Endothelial cell of umbilical vein (primary cell): ENCODE measurements around the gene PARM1. TPM values are rescaled to one million over a fixed set of nuclear protein-coding genes. Genes with fewer than 3 reads are reported as not detected.

Experiments used
- BruUV-seq: library from RNA; stranded (reverse); fragments of 400-500 nt; replicated peaks from 2 replicates; lab custom pipeline; 2021; lab: Mats Ljungman, UMichigan
- CTCF ChIA-PET: fragments of 300-600, 350-600 bp; sonication (Branson Sonifier 250); formaldehyde crosslinking; loops from one replicate; lab custom pipeline; 2021; ENCODE audit warnings: antibody characterized with exemption, inconsistent platforms; lab: Charles Lee
- POLR2A ChIA-PET: fragments of 300-600, 350-600 bp; sonication (Branson Sonifier 250); formaldehyde crosslinking; loops from one replicate; lab custom pipeline; 2021; ENCODE audit warnings: antibody characterized with exemption, inconsistent platforms; lab: Charles Lee
- DNase-seq: peaks from one replicate; pipeline ENCODE4 v3.0.0-alpha.2; 2011; ENCODE audit warnings: low read depth, low spot score
- FAIRE-seq: peaks from 2 replicates; lab custom pipeline; 2011; peaks lifted over from hg19 to GRCh38; lab: Jason Lieb, UNC
- H2AFZ ChIP-seq: 2 replicates; pipeline ENCODE4 v1.6.0; 2012; ENCODE audit warnings: low read depth, low read length, control low read depth, inconsistent platforms
- H3K27ac ChIP-seq: 2 replicates; pipeline ENCODE4 v1.5.1; 2011; ENCODE audit warnings: low read depth, mild to moderate bottlenecking, control low read depth, low read length, moderate library complexity; ENCODE audit not compliant: insufficient read depth
- H3K27me3 ChIP-seq, 2 experiments: 2 replicates each; pipeline versions ENCODE4 v1.6.0 to v1.6.1; 2011; ENCODE audit warnings: low read length in 2 of 2, mixed read lengths in 1 of 2; ENCODE audit not compliant: control insufficient read depth in 2 of 2, insufficient read depth in 2 of 2
- H3K36me3 ChIP-seq, 2 experiments: 2 replicates in 1 of 2; 3 replicates in 1 of 2; pipeline ENCODE4 v1.5.1; 2011; ENCODE audit warnings: low read length in 2 of 2, mild to moderate bottlenecking in 1 of 2, moderate library complexity in 1 of 2; ENCODE audit not compliant: control insufficient read depth in 2 of 2, insufficient read depth in 2 of 2; ENCODE audit errors: extremely low read depth in 1 of 2
- H3K4me1 ChIP-seq: 3 replicates; pipeline ENCODE4 v1.5.1; 2011; ENCODE audit warnings: mild to moderate bottlenecking, low read length; ENCODE audit not compliant: control insufficient read depth, insufficient read depth; ENCODE audit errors: extremely low read depth
- H3K4me2 ChIP-seq: 2 replicates; pipeline ENCODE4 v1.6.1; 2011; ENCODE audit warnings: low read length, control low read depth, mixed read lengths; ENCODE audit not compliant: insufficient read depth
- H3K4me3 ChIP-seq, 3 experiments: fragments of 200-600 bp in 1 of 3; sonication (generic), shearing (Covaris generic) in 1 of 3; replicated peaks in 1 of 3; 2 replicates each; pipeline ENCODE4 v1.5.1; 2011 to 2016; ENCODE audit warnings: control low read depth in 3 of 3, low read length in 3 of 3, mild to moderate bottlenecking in 2 of 3, inconsistent platforms in 1 of 3, low read depth in 1 of 3, moderate library complexity in 1 of 3; ENCODE audit not compliant: insufficient read depth in 1 of 3
- H3K79me2 ChIP-seq: 2 replicates; pipeline ENCODE4 v1.6.0; 2012; ENCODE audit warnings: low read length, inconsistent platforms; ENCODE audit not compliant: control insufficient read depth, insufficient read depth
- H3K9ac ChIP-seq: replicated peaks from 2 replicates; pipeline ENCODE3; 2011; ENCODE audit warnings: low read length, control low read depth; ENCODE audit not compliant: insufficient read depth; ENCODE audit errors: extremely low read depth
- H3K9me1 ChIP-seq: replicated peaks from 3 replicates; pipeline ENCODE4 v1.6.0; 2011; ENCODE audit warnings: mild to moderate bottlenecking, low read length; ENCODE audit not compliant: control insufficient read depth, insufficient read depth; ENCODE audit errors: extremely low read depth
- H3K9me3 ChIP-seq: replicated peaks from 2 replicates; pipeline ENCODE4 v1.5.1; 2012; ENCODE audit warnings: low read length, inconsistent platforms; ENCODE audit not compliant: control insufficient read depth, insufficient read depth
- H4K20me1 ChIP-seq: replicated peaks from 2 replicates; pipeline ENCODE3; 2011; ENCODE audit warnings: mild to moderate bottlenecking, low read length; ENCODE audit not compliant: control insufficient read depth, insufficient read depth; ENCODE audit errors: extremely low read depth
- EZH2 ChIP-seq: IDR thresholded peaks from 2 replicates; pipeline ENCODE4 v1.6.1; 2012; ENCODE audit warnings: borderline replicate concordance, low read depth, mild to moderate bottlenecking, moderate library complexity, low read length, inconsistent platforms; ENCODE audit not compliant: severe bottlenecking
- FOS ChIP-seq: IDR thresholded peaks from 2 replicates; pipeline ENCODE4 v1.6.1; 2011; ENCODE audit warnings: mild to moderate bottlenecking, low read length, moderate library complexity, borderline replicate concordance; ENCODE audit not compliant: insufficient read depth
- GATA2 ChIP-seq: IDR thresholded peaks from 2 replicates; pipeline ENCODE4 v1.7.0; 2011; ENCODE audit warnings: low read depth, mild to moderate bottlenecking, moderate library complexity, mixed read lengths, low read length; ENCODE audit not compliant: insufficient read length, insufficient read depth
- JUN ChIP-seq: IDR thresholded peaks from 2 replicates; pipeline ENCODE4 v1.6.1; 2011; ENCODE audit warnings: borderline replicate concordance, low read depth; ENCODE audit not compliant: insufficient read length, insufficient read depth
- MYC ChIP-seq: IDR thresholded peaks from one replicate; pipeline ENCODE4 v1.6.1; 2011; ENCODE audit warnings: mild to moderate bottlenecking, low read depth, low read length
- POLR2A ChIP-seq: IDR thresholded peaks from 2 replicates; pipeline ENCODE4 v1.6.1; 2012; ENCODE audit warnings: low read depth, mild to moderate bottlenecking, control low read depth, low read length
- POLR2AphosphoS5 ChIP-seq: IDR thresholded peaks from 2 replicates; pipeline ENCODE4 v1.6.1; 2012; ENCODE audit warnings: low read depth, mild to moderate bottlenecking, control low read depth, low read length, moderate library complexity; ENCODE audit not compliant: insufficient read depth
- dilution Hi-C: fragments of 300-500 bp; cut with MboI; formaldehyde crosslinking; loops from one replicate; pipeline ENCODE4 v1.15.0; 2019; ENCODE audit warnings: low sequenced_read_pairs; ENCODE audit not compliant: extremely low pct_ligation_motif_present
- intact Hi-C: fragments of 100-400 bp; cut with micrococcal nuclease; formaldehyde crosslinking; loops from one replicate; pipeline ENCODE4 v1.10.0; 2022
- polyA plus RNA-seq, 4 experiments: library from polyadenylated mRNA; depleted of rRNA in 3 of 4; stranded (reverse) in 3 of 4; unstranded in 1 of 4; fragments of >200 nt; gene quantifications; 2 replicates each; pipeline versions ENCODE4 v1.2.1 to v1.2.3, GENCODE V29; 2011 to 2012; ENCODE audit warnings: missing spikeins in 1 of 4
- total RNA-seq: library from RNA; stranded (reverse); gene quantifications from 2 replicates; pipeline ENCODE4 v1.2.3, GENCODE V29; 2021
- TF ChIP-seq, protein P1 (sequence below), 2 donors: IDR thresholded peaks; 1 replicate in 1 of 2; 2 replicates in 1 of 2; pipeline ENCODE4 v1.5.1; 2011; ENCODE audit warnings: low read length in 2 of 2, mild to moderate bottlenecking in 2 of 2, moderate library complexity in 2 of 2, control low read depth in 1 of 2, inconsistent platforms in 1 of 2, low read depth in 1 of 2; ENCODE audit not compliant: insufficient read depth in 1 of 2; ENCODE audit errors: extremely low read depth in 1 of 2
- TF ChIP-seq, protein P2 (sequence below): IDR thresholded peaks from 2 replicates; pipeline ENCODE4 v1.6.1; 2011; ENCODE audit not compliant: insufficient read depth, insufficient read length

Gene PARM1
- total and polyA plus RNA-seq, 2 donors (not counting 3 experiments of a cell fraction or from before 2014, with no cell fraction given) = 0.01 TPM; not detected in 1

DNA sequence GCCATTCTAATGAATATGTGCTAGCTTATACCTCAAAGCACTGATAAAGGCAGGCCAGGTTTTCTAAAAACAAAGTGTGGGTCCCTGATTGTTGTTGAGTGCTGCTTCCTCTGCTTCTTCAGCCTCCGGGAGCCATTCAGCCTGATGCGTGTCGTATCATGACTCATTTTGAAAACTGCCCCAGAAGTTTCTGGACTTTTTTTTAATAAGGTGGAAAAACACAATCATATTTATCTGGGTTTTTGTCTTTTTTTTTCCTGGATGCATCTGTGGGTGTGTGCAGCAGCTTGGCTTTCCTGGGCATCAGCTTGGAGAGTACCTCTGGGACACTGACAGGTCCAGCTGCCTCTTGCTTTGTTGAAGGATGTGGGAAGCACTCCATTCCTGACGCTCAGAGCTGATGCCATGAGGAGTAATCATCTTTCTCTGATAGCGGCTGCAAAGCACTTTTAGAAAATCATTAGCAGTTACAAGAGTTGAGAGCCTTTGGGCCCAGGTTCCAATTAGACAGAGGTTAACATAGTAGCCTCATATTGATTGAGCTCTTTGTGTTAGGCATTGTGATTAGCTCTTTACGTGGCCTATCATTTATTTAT lies 66.9 kb downstream of the PARM1 start:
- ChIA-PET CTCF (no interaction called here), POLR2A (no interaction called here)
- Histone ChIP-seq H3K4me2 (no peak overlapping the region), H4K20me1 (no peaks in the 10 kb centered on the region), H3K9me1 (no peaks in the 10 kb centered on the region), H3K9ac (no peak overlapping the region), H3K9me3 (no peaks in the 10 kb centered on the region), H3K27ac (no peak overlapping the region), H3K4me3 (no peak overlapping the region), H3K36me3 (no peaks in the 10 kb centered on the region), H2AFZ (no peak overlapping the region), H3K4me1 (no peaks in the 10 kb centered on the region), H3K79me2 (no peaks in the 10 kb centered on the region), H3K27me3 (no peaks in the 10 kb centered on the region)
- FAIRE-seq (no peak), DNase-seq (no peak)
- TF ChIP-seq FOS (no peak), MYC (no peak), EZH2 (no peak), POLR2AphosphoS5 (no peak), GATA2 (no peak), JUN (no peak), POLR2A (no peak)
- TF ChIP-seq, protein P1, sequence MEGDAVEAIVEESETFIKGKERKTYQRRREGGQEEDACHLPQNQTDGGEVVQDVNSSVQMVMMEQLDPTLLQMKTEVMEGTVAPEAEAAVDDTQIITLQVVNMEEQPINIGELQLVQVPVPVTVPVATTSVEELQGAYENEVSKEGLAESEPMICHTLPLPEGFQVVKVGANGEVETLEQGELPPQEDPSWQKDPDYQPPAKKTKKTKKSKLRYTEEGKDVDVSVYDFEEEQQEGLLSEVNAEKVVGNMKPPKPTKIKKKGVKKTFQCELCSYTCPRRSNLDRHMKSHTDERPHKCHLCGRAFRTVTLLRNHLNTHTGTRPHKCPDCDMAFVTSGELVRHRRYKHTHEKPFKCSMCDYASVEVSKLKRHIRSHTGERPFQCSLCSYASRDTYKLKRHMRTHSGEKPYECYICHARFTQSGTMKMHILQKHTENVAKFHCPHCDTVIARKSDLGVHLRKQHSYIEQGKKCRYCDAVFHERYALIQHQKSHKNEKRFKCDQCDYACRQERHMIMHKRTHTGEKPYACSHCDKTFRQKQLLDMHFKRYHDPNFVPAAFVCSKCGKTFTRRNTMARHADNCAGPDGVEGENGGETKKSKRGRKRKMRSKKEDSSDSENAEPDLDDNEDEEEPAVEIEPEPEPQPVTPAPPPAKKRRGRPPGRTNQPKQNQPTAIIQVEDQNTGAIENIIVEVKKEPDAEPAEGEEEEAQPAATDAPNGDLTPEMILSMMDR (IDR thresholded peaks at IDR 0.05; ENCODE audit: extremely low read depth in 1 of 2, insufficient read depth in 1 of 2, low read depth in 1 of 2, low read length in 2 of 2) = no peak
- TF ChIP-seq, protein P2, sequence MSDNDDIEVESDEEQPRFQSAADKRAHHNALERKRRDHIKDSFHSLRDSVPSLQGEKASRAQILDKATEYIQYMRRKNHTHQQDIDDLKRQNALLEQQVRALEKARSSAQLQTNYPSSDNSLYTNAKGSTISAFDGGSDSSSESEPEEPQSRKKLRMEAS = no peak
- BruUV-seq = no TSS peak
- intact Hi-C loops (no loop called here), dilution Hi-C loops (no loop called here)
